ENCODE results near the gene MARVELD3.

DNA sequence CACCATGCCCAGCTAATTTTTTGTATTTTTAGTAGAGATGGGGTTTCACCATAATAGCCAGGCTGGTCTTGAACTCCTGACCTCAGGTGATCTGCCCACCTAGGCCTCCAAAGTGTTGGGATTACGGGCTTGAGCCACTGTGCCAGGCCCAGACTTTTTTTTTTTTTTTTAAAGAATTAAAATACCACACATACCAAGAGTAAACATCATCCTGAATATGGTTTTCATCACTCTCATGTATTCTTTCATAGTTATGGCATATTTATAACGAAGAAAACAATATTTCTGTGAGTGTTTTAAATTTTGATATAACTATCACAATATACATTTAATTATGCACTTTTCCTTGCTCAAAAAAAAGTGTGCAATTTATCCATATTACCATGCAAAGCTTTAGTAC, 48.2 kb downstream of the MARVELD3 start:
- no peak for TF ChIP-seq POLR2A (IDR thresholded peaks at IDR 0.05)
- no peak for TF ChIP-seq CTCF (IDR thresholded peaks at IDR 0.05)
- no peak for TF ChIP-seq POLR2AphosphoS5 (IDR thresholded peaks at IDR 0.05)
